ENCODE measurements around the gene ASCC3.
"Not testable (repeated sequence)": the region's sequence is repeated elsewhere in the genome, so short reads cannot be mapped to it uniquely, and the experiment has no call there.

The ASCC3 gene

GRCh38 chr6:100851819-100852218, 29.3 kb downstream of the ASCC3 start:
- Histone ChIP-seq H3K36me3 (ENCODE audit: control insufficient read depth in 1 of 2, insufficient read depth in 2 of 2, low read length in 2 of 2) (peaks cover 0 to 17% of the 10 kb centered on the region in 2 donors), H3K9ac (ENCODE audit: low read depth in 1 of 2, low read length in 2 of 2) (no peak overlapping the region), H3K27me3 (ENCODE audit: control insufficient read depth in 1 of 2, insufficient read depth in 2 of 2, low read length in 2 of 2) (no peaks in the 10 kb centered on the region), H3K9me3 (ENCODE audit: control insufficient read depth in 1 of 2, low read length in 2 of 2) (peaks cover 2 to 4% of the 10 kb centered on the region in 2 donors), H3K27ac (ENCODE audit: low read depth, low read length) (no peak overlapping the region), H3K4me1 (ENCODE audit: control insufficient read depth in 1 of 2, insufficient read depth in 2 of 2, low read length in 2 of 2) (no peaks in the 10 kb centered on the region), H3K4me3 (ENCODE audit: low read depth in 1 of 2, low read length in 2 of 2) (no peak overlapping the region)

DNA sequence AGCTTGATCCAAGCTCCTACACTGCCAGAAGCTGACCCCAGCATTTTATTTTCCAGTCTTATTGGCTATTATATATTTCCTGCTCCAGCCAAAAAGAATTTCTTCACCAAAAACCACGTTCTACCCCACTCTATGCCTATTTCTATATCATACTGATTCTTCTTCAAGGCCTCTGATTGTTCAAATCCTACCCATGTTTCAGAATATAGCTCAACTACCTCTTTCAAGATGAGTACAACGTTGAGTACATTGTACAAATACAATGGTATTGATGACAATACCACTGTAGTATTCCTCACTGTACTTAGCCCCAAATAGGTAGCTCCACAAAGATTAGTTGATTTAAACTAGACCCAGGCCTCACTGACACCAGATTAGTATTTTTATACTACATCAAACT, 31.0 kb downstream of the ASCC3 start:
- no peak overlapping the region for H3K4me3 ChIP-seq (ENCODE audit: low read depth in 1 of 2, low read length in 2 of 2)
- no peak overlapping the region for H3K9ac ChIP-seq (ENCODE audit: low read depth in 1 of 2, low read length in 2 of 2)
- H3K4me1 ChIP-seq (ENCODE audit: control insufficient read depth in 1 of 2, insufficient read depth in 2 of 2, low read length in 2 of 2), result no peaks in the 10 kb centered on the region
- H3K9me3 ChIP-seq (ENCODE audit: control insufficient read depth in 1 of 2, low read length in 2 of 2), result no peaks in the 10 kb centered on the region
- peaks cover 0 to 10% of the 10 kb centered on the region in 2 donors for H3K36me3 ChIP-seq (ENCODE audit: control insufficient read depth in 1 of 2, insufficient read depth in 2 of 2, low read length in 2 of 2)
- H3K27ac ChIP-seq (ENCODE audit: low read depth, low read length), result no peak overlapping the region
- no peaks in the 10 kb centered on the region for H3K27me3 ChIP-seq (ENCODE audit: control insufficient read depth in 1 of 2, insufficient read depth in 2 of 2, low read length in 2 of 2)

- Histone ChIP-seq H3K4me3 (ENCODE audit: low read depth in 1 of 2, low read length in 2 of 2) (no peak overlapping the region), H3K9ac (ENCODE audit: low read depth in 1 of 2, low read length in 2 of 2) (no peak overlapping the region), H3K4me1 (ENCODE audit: control insufficient read depth in 1 of 2, insufficient read depth in 2 of 2, low read length in 2 of 2) (no peaks in the 10 kb centered on the region), H3K9me3 (ENCODE audit: control insufficient read depth in 1 of 2, low read length in 2 of 2) (no peaks in the 10 kb centered on the region), H3K36me3 (ENCODE audit: control insufficient read depth in 1 of 2, insufficient read depth in 2 of 2, low read length in 2 of 2) (peaks cover 0 to 7% of the 10 kb centered on the region in 2 donors), H3K27me3 (ENCODE audit: control insufficient read depth in 1 of 2, insufficient read depth in 2 of 2, low read length in 2 of 2) (no peaks in the 10 kb centered on the region), H3K27ac (ENCODE audit: low read depth, low read length) (no peak overlapping the region)
Observed at GRCh38 chr6:100846276-100846675, 34.9 kb downstream of the ASCC3 start.

- H3K9me3 ChIP-seq (ENCODE audit: control insufficient read depth in 1 of 2, low read length in 2 of 2), result no peaks in the 10 kb centered on the region
- no peaks in the 10 kb centered on the region for H3K27me3 ChIP-seq (ENCODE audit: control insufficient read depth in 1 of 2, insufficient read depth in 2 of 2, low read length in 2 of 2)
- no peak overlapping the region for H3K4me3 ChIP-seq (ENCODE audit: low read depth in 1 of 2, low read length in 2 of 2)
- peaks cover 0 to 7% of the 10 kb centered on the region in 2 donors for H3K36me3 ChIP-seq (ENCODE audit: control insufficient read depth in 1 of 2, insufficient read depth in 2 of 2, low read length in 2 of 2)
- no peak overlapping the region for H3K9ac ChIP-seq (ENCODE audit: low read depth in 1 of 2, low read length in 2 of 2)
- H3K4me1 ChIP-seq (ENCODE audit: control insufficient read depth in 1 of 2, insufficient read depth in 2 of 2, low read length in 2 of 2), result no peaks in the 10 kb centered on the region
- no peak overlapping the region for H3K27ac ChIP-seq (ENCODE audit: low read depth, low read length)
Observed at GRCh38 chr6:100845676-100846075, 35.5 kb downstream of the ASCC3 start.

GRCh38 chr6:100839419-100839818, 41.7 kb downstream of the ASCC3 start:
- Histone ChIP-seq H3K36me3 (ENCODE audit: control insufficient read depth in 1 of 2, insufficient read depth in 2 of 2, low read length in 2 of 2) (no peaks in the 10 kb centered on the region), H3K27me3 (ENCODE audit: control insufficient read depth in 1 of 2, insufficient read depth in 2 of 2, low read length in 2 of 2) (no peaks in the 10 kb centered on the region), H3K27ac (ENCODE audit: low read depth, low read length) (no peak overlapping the region), H3K4me1 (ENCODE audit: control insufficient read depth in 1 of 2, insufficient read depth in 2 of 2, low read length in 2 of 2) (no peaks in the 10 kb centered on the region), H3K9ac (ENCODE audit: low read depth in 1 of 2, low read length in 2 of 2) (no peak overlapping the region), H3K9me3 (ENCODE audit: control insufficient read depth in 1 of 2, low read length in 2 of 2) (no peaks in the 10 kb centered on the region), H3K4me3 (ENCODE audit: low read depth in 1 of 2, low read length in 2 of 2) (no peak overlapping the region)

DNA sequence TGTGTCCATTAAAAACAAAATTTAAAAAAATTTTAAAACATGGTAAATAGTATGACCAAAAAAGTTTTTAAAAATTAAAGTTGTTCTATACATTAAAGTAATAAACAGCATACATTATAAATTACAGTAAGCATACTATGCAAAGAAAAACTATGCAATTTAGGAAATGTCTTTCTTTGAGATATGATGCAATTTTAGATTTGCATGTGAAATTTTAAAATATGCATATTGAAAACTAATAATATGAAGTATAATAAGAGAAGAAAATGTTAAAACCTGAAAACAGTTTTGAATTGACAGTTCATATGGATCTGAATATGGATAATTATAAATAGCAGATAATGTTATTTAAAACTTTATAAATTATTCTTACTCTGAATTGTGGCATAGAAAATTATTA, 43.1 kb downstream of the ASCC3 start:
- H3K4me3 ChIP-seq (ENCODE audit: low read depth in 1 of 2, low read length in 2 of 2), result no peak overlapping the region
- H3K36me3 ChIP-seq (ENCODE audit: control insufficient read depth in 1 of 2, insufficient read depth in 2 of 2, low read length in 2 of 2), result no peaks in the 10 kb centered on the region
- H3K4me1 ChIP-seq (ENCODE audit: control insufficient read depth in 1 of 2, insufficient read depth in 2 of 2, low read length in 2 of 2), result no peaks in the 10 kb centered on the region
- H3K27me3 ChIP-seq (ENCODE audit: control insufficient read depth in 1 of 2, insufficient read depth in 2 of 2, low read length in 2 of 2), result no peaks in the 10 kb centered on the region
- H3K9ac ChIP-seq (ENCODE audit: low read depth in 1 of 2, low read length in 2 of 2), result no peak overlapping the region
- H3K9me3 ChIP-seq (ENCODE audit: control insufficient read depth in 1 of 2, low read length in 2 of 2), result no peaks in the 10 kb centered on the region
- H3K27ac ChIP-seq (ENCODE audit: low read depth, low read length), result no peak overlapping the region

DNA sequence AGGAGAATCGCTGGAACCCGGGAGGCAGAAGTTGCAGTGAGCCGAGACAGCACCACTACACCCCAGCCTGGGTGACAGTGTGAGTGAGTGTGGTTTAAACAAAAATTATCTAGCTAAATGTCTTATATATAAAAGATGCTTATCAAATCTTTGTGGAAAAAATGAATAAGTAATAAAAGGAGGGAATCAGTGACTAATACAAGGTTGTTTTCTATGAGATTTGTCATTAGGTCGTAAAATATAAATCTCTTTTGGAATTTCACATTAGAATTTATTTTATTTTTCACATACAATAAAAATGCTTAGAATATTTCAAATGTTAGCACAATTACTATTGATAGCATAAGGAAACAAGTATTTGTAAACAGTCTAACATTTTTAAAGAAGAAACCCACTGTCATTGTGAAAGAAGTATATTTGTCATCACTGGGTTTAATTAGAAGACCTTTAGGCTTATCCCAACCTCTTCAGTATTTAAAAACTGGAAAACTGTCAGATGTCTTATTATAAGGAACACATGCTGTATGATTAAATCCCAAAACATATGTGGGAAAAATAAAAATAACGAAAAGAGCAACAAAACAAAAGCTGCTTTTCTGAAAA, 47.1 kb downstream of the ASCC3 start:
- no peak overlapping the region for H3K9ac ChIP-seq (ENCODE audit: low read depth in 1 of 2, low read length in 2 of 2)
- no peak overlapping the region for H3K27ac ChIP-seq (ENCODE audit: low read depth, low read length)
- H3K27me3 ChIP-seq (ENCODE audit: control insufficient read depth in 1 of 2, insufficient read depth in 2 of 2, low read length in 2 of 2), result no peaks in the 10 kb centered on the region
- H3K36me3 ChIP-seq (ENCODE audit: control insufficient read depth in 1 of 2, insufficient read depth in 2 of 2, low read length in 2 of 2), result peaks cover 0 to 4% of the 10 kb centered on the region in 2 donors
- no peaks in the 10 kb centered on the region for H3K9me3 ChIP-seq (ENCODE audit: control insufficient read depth in 1 of 2, low read length in 2 of 2)
- H3K4me1 ChIP-seq (ENCODE audit: control insufficient read depth in 1 of 2, insufficient read depth in 2 of 2, low read length in 2 of 2), result no peaks in the 10 kb centered on the region
- no peak overlapping the region for H3K4me3 ChIP-seq (ENCODE audit: low read depth in 1 of 2, low read length in 2 of 2)

- not testable (repeated sequence) for H3K9me3 ChIP-seq (ENCODE audit: control insufficient read depth in 1 of 2, low read length in 2 of 2); H3K4me3 ChIP-seq (ENCODE audit: low read depth in 1 of 2, low read length in 2 of 2); H3K27ac ChIP-seq (ENCODE audit: low read depth, low read length); H3K27me3 ChIP-seq (ENCODE audit: control insufficient read depth in 1 of 2, insufficient read depth in 2 of 2, low read length in 2 of 2); H3K4me1 ChIP-seq (ENCODE audit: control insufficient read depth in 1 of 2, insufficient read depth in 2 of 2, low read length in 2 of 2); H3K9ac ChIP-seq (ENCODE audit: low read depth in 1 of 2, low read length in 2 of 2)
- peaks cover 0 to 11% of the 10 kb centered on the region in 2 donors for H3K36me3 ChIP-seq (ENCODE audit: control insufficient read depth in 1 of 2, insufficient read depth in 2 of 2, low read length in 2 of 2)
Observed at GRCh38 chr6:100829077-100829595, 52.0 kb downstream of the ASCC3 start.

GRCh38 chr6:100823041-100823440, 58.1 kb downstream of the ASCC3 start:
- H3K36me3 ChIP-seq (ENCODE audit: control insufficient read depth in 1 of 2, insufficient read depth in 2 of 2, low read length in 2 of 2), result peaks cover 0 to under 1% of the 10 kb centered on the region in 2 donors
- H3K4me3 ChIP-seq (ENCODE audit: low read depth in 1 of 2, low read length in 2 of 2), result no peak overlapping the region
- no peak overlapping the region for H3K9ac ChIP-seq (ENCODE audit: low read depth in 1 of 2, low read length in 2 of 2)
- H3K9me3 ChIP-seq (ENCODE audit: control insufficient read depth in 1 of 2, low read length in 2 of 2), result no peaks in the 10 kb centered on the region
- no peaks in the 10 kb centered on the region for H3K27me3 ChIP-seq (ENCODE audit: control insufficient read depth in 1 of 2, insufficient read depth in 2 of 2, low read length in 2 of 2)
- H3K4me1 ChIP-seq (ENCODE audit: control insufficient read depth in 1 of 2, insufficient read depth in 2 of 2, low read length in 2 of 2), result no peaks in the 10 kb centered on the region
- no peak overlapping the region for H3K27ac ChIP-seq (ENCODE audit: low read depth, low read length)

- no peak overlapping the region for H3K27ac ChIP-seq (ENCODE audit: low read depth, low read length)
- no peaks in the 10 kb centered on the region for H3K9me3 ChIP-seq (ENCODE audit: control insufficient read depth in 1 of 2, low read length in 2 of 2)
- no peaks in the 10 kb centered on the region for H3K4me1 ChIP-seq (ENCODE audit: control insufficient read depth in 1 of 2, insufficient read depth in 2 of 2, low read length in 2 of 2)
- no peak overlapping the region for H3K9ac ChIP-seq (ENCODE audit: low read depth in 1 of 2, low read length in 2 of 2)
- H3K4me3 ChIP-seq (ENCODE audit: low read depth in 1 of 2, low read length in 2 of 2), result no peak overlapping the region
- H3K27me3 ChIP-seq (ENCODE audit: control insufficient read depth in 1 of 2, insufficient read depth in 2 of 2, low read length in 2 of 2), result no peaks in the 10 kb centered on the region
- H3K36me3 ChIP-seq (ENCODE audit: control insufficient read depth in 1 of 2, insufficient read depth in 2 of 2, low read length in 2 of 2), result no peaks in the 10 kb centered on the region
Observed at GRCh38 chr6:100818066-100818465, 63.1 kb downstream of the ASCC3 start.

All from duodenal mucosa (tissue), 2 donors.